Measurements from ENCODE around the gene AJAP1. TPM values are rescaled to one million over a fixed set of nuclear protein-coding genes. Genes with fewer than 3 reads are reported as not detected.

AJAP1 gene
- total RNA-seq, 1 experiment from 2014 or later = not detected

DNA sequence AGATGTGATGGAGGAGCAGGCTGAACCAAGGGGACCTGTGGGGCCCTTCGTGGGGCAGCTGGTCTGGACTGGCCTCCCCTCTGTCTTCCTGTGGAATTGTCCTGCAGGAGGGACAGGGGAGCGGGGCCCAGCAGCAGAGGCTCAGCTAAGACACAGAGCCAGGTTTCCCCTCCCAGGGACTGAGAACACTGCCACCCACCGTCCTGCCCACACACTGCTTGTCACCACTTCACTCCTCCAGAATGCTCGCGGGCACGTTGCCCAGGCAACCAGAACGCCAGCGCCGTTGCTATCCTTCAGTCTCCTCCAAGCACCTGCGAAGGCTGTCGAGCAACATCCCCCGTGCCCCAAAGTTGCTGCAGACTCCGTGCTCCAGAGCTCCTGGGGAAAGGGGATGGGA is 46.4 kb downstream of the AJAP1 start:
- no peak overlapping the region for H3K27ac ChIP-seq (ENCODE audit: low read depth, low read length)
- ATAC-seq = no peak
- no peak for TF ChIP-seq SRF (IDR thresholded peaks at IDR 0.05; ENCODE audit: low read depth)
- no peak for TF ChIP-seq JUND (IDR thresholded peaks at IDR 0.05)
- TF ChIP-seq SIN3A (IDR thresholded peaks at IDR 0.05; ENCODE audit: low read depth) = no peak
- no peak for TF ChIP-seq ZNF274 (IDR thresholded peaks at IDR 0.05; ENCODE audit: low read depth, low read length)
- TF ChIP-seq, protein P1, sequence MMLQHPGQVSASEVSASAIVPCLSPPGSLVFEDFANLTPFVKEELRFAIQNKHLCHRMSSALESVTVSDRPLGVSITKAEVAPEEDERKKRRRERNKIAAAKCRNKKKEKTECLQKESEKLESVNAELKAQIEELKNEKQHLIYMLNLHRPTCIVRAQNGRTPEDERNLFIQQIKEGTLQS (IDR thresholded peaks at IDR 0.05) = no peak
- TF ChIP-seq, protein P2, sequence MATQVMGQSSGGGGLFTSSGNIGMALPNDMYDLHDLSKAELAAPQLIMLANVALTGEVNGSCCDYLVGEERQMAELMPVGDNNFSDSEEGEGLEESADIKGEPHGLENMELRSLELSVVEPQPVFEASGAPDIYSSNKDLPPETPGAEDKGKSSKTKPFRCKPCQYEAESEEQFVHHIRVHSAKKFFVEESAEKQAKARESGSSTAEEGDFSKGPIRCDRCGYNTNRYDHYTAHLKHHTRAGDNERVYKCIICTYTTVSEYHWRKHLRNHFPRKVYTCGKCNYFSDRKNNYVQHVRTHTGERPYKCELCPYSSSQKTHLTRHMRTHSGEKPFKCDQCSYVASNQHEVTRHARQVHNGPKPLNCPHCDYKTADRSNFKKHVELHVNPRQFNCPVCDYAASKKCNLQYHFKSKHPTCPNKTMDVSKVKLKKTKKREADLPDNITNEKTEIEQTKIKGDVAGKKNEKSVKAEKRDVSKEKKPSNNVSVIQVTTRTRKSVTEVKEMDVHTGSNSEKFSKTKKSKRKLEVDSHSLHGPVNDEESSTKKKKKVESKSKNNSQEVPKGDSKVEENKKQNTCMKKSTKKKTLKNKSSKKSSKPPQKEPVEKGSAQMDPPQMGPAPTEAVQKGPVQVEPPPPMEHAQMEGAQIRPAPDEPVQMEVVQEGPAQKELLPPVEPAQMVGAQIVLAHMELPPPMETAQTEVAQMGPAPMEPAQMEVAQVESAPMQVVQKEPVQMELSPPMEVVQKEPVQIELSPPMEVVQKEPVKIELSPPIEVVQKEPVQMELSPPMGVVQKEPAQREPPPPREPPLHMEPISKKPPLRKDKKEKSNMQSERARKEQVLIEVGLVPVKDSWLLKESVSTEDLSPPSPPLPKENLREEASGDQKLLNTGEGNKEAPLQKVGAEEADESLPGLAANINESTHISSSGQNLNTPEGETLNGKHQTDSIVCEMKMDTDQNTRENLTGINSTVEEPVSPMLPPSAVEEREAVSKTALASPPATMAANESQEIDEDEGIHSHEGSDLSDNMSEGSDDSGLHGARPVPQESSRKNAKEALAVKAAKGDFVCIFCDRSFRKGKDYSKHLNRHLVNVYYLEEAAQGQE (IDR thresholded peaks at IDR 0.05; ENCODE audit: low read depth) = no peak
- TF ChIP-seq POLR2A (IDR thresholded peaks at IDR 0.05; ENCODE audit: borderline replicate concordance, extremely low read depth, insufficient read depth, insufficient read length) = no peak
- no peak for TF ChIP-seq RAD21 (IDR thresholded peaks at IDR 0.05; ENCODE audit: low read depth)
- no peak for TF ChIP-seq CEBPB (IDR thresholded peaks at IDR 0.05; ENCODE audit: low read depth)
- POLR2A ChIA-PET = no interaction called here
- intact Hi-C loops (cut with micrococcal nuclease) = no loop called here
- no peaks in the 10 kb centered on the region; a peak in 1 of 4 replicates for H3K9me3 ChIP-seq (ENCODE audit: control insufficient read depth in 1 of 2, insufficient read depth in 1 of 2, low read depth in 1 of 2, low read length in 2 of 2)
- no peak overlapping the region for H2AFZ ChIP-seq (ENCODE audit: low read depth, low read length, poor library complexity, severe bottlenecking)
- H3K4me2 ChIP-seq (ENCODE audit: low read length) = no peak overlapping the region
- RAD21 ChIA-PET (ENCODE audit: low non-redundant PET in 1 of 2, low total read pairs in 2 of 2, uncharacterized antibody in 2 of 2, unreplicated experiment in 2 of 2) = no interaction called here
- no TSS peak for BruUV-seq (replicated peaks)
- no peak for DNase-seq (ENCODE audit: low read depth, low spot score)
- no peaks in the 10 kb centered on the region for H3K36me3 ChIP-seq (ENCODE audit: control insufficient read depth in 1 of 2, insufficient read depth in 2 of 2, low read length in 2 of 2)
- H3K4me1 ChIP-seq (ENCODE audit: control insufficient read depth in 1 of 2, insufficient read depth in 2 of 2, low read length in 2 of 2) = no peaks in the 10 kb centered on the region
- H3K9ac ChIP-seq (ENCODE audit: low read length) = no peak overlapping the region
- H3K79me2 ChIP-seq (ENCODE audit: insufficient read depth, low read length) = no peaks in the 10 kb centered on the region
- H4K20me1 ChIP-seq (ENCODE audit: insufficient read depth) = no peaks in the 10 kb centered on the region
- no peak overlapping the region for H3K4me3 ChIP-seq (replicated peaks in 1 of 2; ENCODE audit: low read depth in 1 of 2, low read length in 2 of 2)
- CTCF ChIA-PET = no interaction called here
- no peaks in the 10 kb centered on the region for H3K27me3 ChIP-seq (ENCODE audit: insufficient read depth, low read length)
- no peaks in the 10 kb centered on the region for H3K9me2 ChIP-seq (ENCODE audit: insufficient read depth)

Data from HCT116 (cell line).